Activated naive CD8-positive, alpha-beta T cell treated with anti-CD3 and anti-CD28 coated beads, Interleukin-2, amount 10 ng/mL, durations not matched to agents 7 days and 5 days (primary cell): ENCODE data around the gene LRRC8A. TPM values are rescaled to one million over a fixed set of nuclear protein-coding genes. Genes with fewer than 3 reads are reported as not detected.
A peak's percentile ranks its signal among the peaks of the same experiment; 100 is the strongest.
"Not testable (repeated sequence)": the region's sequence is repeated elsewhere in the genome, so short reads cannot be mapped to it uniquely, and the experiment has no call there.

ENCODE experiments used
- ATAC-seq: fragments of 150-1000 bp; cut with Tn5 transposase; one replicate; pipeline ENCODE4 v1.10.0; 2021; ENCODE audit warnings: low read depth, moderate library complexity
- POLR2A ChIA-PET: fragments of 350-600 bp; sonication (Branson Sonifier 250); formaldehyde crosslinking; loops from one replicate; lab custom pipeline; 2021; ENCODE audit warnings: antibody characterized with exemption; lab: Charles Lee
- DNase-seq: peaks from one replicate; pipeline ENCODE4 v3.0.0; 2021
- H3K27ac Mint-ChIP-seq: one replicate; pipeline ENCODE4 v1.8.0; 2022; ENCODE audit warnings: mild to moderate bottlenecking, mixed read lengths
- H3K27me3 Mint-ChIP-seq: one replicate; pipeline ENCODE4 v1.8.0; 2022; ENCODE audit warnings: mild to moderate bottlenecking, moderate library complexity, mixed read lengths
- H3K36me3 Mint-ChIP-seq: one replicate; pipeline ENCODE4 v1.8.0; 2021; ENCODE audit warnings: mild to moderate bottlenecking, mixed read lengths
- H3K4me1 Mint-ChIP-seq: one replicate; pipeline ENCODE4 v1.8.0; 2021; ENCODE audit warnings: mixed read lengths
- H3K4me3 Mint-ChIP-seq: one replicate; pipeline ENCODE4 v1.8.0; 2022; ENCODE audit warnings: mild to moderate bottlenecking, moderate library complexity, mixed read lengths
- H3K9me3 Mint-ChIP-seq: one replicate; pipeline ENCODE4 v1.8.0; 2021; ENCODE audit warnings: mixed read lengths
- total RNA-seq, 2 experiments: library from RNA; stranded (reverse); gene quantifications; one replicate each; pipeline ENCODE4 v1.2.3, GENCODE V29; 2021

The LRRC8A gene
- 10 to 100 TPM; 24.1 to 25.9 TPM for total RNA-seq

DNA sequence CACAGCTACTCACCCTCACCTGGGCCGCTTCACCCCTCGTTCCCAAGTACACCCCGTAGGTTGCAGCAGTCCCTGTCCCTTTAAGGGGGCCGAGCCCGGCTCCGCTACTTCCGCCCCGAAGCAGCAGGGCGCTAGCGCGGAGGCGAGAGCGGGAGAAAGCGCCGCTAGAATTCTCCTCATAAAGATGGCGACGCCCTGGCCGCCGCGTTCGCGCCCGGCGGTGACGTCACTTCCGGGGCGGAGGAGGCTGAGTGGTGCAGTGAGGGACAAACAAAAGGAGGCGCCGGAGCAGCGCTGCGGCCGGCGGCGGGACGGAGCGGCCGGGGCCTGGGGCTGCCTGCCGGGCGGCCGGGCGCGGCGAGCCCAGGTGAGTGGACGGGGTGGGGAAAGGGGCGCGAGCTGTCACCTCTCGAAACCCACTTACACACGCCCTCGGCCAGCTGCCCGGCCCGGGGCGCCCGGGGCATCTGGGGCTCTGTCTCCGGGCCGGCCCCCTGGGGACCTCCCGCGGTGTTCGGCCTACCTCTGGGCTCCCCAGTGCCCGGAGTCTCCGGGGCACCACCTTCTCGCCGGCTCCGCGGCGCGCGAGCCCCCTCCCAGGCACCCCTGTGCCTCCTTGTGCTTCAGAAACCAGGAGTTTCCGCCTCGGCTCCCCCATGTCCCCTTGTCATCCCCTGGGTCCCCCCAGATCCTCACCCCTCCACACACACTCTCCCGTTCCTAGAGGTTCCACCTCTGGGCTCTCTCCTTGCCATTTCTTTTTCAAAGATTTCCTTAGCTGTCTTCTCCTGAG lies at the start of gene LRRC8A, which contains the start of gene KYAT1:
Gene LRRC8A (plus strand): TSS at position 250 of the 793 bp plus-strand sequence. CDS start 25,032 bp downstream, outside the sequence.
Gene KYAT1 (minus strand): TSS at position 67 of the 793 bp plus-strand sequence. CDS start 36,545 bp downstream, outside the sequence.
- ATAC-seq: peak; percentile 95
- H3K4me3 Mint-ChIP-seq: peak within 1 kb of the TSS; percentile 99

DNA sequence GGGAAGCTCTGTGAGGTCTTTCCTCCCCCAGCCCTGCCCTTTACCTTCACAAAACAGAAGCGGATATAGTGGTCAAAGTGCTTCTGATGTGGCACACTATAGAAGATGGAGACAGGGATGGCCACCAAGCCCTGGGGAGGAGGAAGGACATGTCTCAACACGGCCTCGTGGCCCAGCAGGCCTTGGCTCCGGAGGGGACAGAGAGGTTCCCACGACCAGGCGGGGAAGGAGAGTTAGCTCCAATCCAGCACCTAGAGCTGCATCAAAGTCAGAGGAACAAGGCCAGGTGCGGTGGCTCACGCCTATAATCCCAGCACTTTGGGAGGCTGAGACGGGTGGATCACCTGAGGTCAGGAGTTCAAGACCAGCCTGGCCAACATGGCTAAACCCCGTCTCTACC lies 48.2 kb upstream of the LRRC8A start:
- H3K4me3 Mint-ChIP-seq: no peak overlapping the region
- DNase-seq (no peak), ATAC-seq (no peak)
- no peaks in the 10 kb centered on the region for H3K9me3 Mint-ChIP-seq
- peaks cover 12% of the 10 kb centered on the region for H3K4me1 Mint-ChIP-seq
- H3K27ac Mint-ChIP-seq: no peak overlapping the region
- H3K27me3 Mint-ChIP-seq: no peaks in the 10 kb centered on the region
- H3K36me3 Mint-ChIP-seq: peaks cover 5% of the 10 kb centered on the region
- POLR2A ChIA-PET: no interaction called here

More for the DNA sequence above, at the start of gene LRRC8A, which contains the start of gene KYAT1:
- Mint-ChIP-seq H3K27me3 (no peaks in the 10 kb centered on the region), H3K27ac (peak within 1 kb of the TSS; percentile 96), H3K36me3 (peaks cover 6% of the 10 kb centered on the region), H3K4me1 (peaks cover 36% of the 10 kb centered on the region), H3K9me3 (no peaks in the 10 kb centered on the region)
- DNase-seq: peak; percentile 99
- POLR2A ChIA-PET: interaction anchor here (0.6 to 4.1 kb wide), 10 partner anchors 16 to 426 kb away, joined by 3 to 34 read pairs (median 3); partner anchors contain the start of gene ODF2

DNA sequence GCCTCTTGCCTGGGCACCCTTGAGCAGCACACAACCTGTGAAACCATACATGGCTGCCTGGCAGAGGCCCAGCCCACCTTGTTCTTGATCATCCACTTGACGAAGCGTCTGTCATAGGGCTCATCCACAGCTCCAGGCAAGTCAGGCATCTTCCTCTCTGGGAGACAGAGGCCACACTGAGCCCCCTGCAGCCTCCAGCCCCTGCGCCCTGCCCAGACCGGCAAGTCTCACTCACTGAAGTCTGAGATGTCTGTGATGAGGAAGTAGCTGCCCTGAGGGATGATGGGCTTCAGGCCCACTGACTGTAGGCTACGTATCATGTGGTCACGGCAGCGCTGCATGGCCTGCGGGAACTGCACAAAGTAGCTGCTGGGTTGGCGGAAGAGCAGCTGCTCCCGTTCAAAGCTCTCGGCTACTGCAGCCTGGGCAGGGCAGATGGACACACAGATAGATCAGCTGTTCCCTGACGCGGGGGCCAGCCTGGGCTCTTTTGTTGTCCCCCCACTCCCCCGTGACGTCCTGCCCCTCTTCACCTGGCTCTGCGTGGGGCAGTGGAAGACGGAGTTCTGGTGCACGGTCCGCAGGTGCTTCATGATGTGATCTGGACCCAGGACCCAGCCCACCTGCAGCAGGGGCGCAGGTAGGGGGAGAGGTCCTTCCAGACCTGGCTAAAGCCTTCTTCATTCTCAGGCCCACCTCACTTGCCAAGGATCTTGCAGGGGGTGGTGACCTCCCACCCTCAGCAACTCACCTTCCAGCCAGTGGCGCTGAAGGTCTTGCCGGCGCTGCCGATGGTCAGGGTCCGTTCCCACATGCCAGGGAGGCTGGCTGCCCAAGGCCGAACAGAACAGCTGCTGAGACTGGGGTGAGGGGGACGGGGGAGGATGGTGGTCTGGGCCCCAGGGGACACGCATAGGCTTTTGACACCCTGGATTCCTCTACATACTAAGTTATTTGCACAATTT lies 46.4 kb upstream of the LRRC8A start:
- POLR2A ChIA-PET: interaction anchor here (0.6 to 0.9 kb wide), 2 partner anchors 17 to 62 kb away, joined by 3 to 4 read pairs; partner anchors contain the start of gene ENDOG
- H3K4me1 Mint-ChIP-seq: no peaks in the 10 kb centered on the region

DNA sequence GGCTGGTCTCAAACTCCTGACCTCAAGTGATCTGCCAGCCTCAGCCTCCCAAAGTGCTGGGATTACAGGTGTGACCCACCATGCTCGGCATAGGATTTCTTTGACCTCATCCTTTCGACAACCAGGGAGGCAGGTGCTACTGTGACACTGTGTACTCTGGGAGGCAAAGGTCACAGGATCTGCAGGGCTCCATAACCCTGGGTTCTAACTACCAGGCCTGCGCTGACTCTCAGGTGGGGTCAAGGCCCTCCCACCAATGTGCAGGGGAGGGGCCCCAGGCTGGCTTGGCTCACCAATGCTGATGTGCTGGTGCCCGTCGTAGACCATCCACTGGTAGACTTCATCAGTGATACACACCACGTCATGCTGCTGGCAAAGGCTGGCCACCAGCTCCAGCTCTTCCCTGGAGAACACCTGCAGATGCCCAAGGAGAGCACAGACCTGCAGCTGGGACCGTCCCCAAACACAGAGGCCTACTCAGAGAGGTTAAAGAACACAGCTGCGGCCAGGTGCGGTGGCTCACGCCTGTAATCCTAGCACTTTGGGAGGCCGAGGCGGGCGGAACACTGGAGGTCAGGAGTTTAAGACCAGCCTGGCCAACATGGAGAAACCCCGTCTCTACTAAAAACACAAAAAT lies 45.3 kb upstream of the LRRC8A start:
- Mint-ChIP-seq H3K36me3 (peaks cover 2% of the 10 kb centered on the region), H3K27me3 (no peaks in the 10 kb centered on the region), H3K4me3 (no peak overlapping the region), H3K27ac (no peak overlapping the region), H3K9me3 (no peaks in the 10 kb centered on the region), H3K4me1 (no peaks in the 10 kb centered on the region)
- DNase-seq (no peak), ATAC-seq (no peak)
- POLR2A ChIA-PET: interaction anchor here (0.6 kb wide), 1 partner anchor 63 kb away, joined by 4 read pairs; no protein-coding TSS in a partner anchor

More for the DNA sequence above, 46.4 kb upstream of the LRRC8A start:
- H3K27ac Mint-ChIP-seq: no peak overlapping the region
- no peaks in the 10 kb centered on the region for H3K9me3 Mint-ChIP-seq
- H3K36me3 Mint-ChIP-seq: peaks cover 2% of the 10 kb centered on the region
- no peak overlapping the region for H3K4me3 Mint-ChIP-seq
- no peaks in the 10 kb centered on the region for H3K27me3 Mint-ChIP-seq
- DNase-seq (no peak), ATAC-seq (no peak)

DNA sequence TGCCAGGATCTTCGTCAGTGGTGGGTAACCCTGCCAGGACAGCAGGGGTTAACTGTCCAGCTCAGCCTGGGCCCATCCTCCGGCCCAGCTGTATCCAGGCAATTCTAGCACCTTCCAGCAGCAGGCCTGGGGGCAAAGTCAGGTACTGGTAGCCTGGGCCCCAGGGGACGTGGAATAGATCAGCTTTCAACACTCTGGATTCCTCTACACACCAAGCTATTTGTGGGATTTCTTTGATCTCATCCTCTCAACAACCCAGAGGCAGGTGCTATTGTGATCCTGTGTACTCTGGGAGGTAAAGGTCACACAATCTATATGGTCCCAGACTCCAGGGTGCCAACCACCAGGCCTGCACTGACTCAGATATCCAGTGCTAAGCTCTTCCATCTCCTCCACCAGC lies 43.6 kb upstream of the LRRC8A start:
- Mint-ChIP-seq H3K9me3 (no peaks in the 10 kb centered on the region), H3K27me3 (no peaks in the 10 kb centered on the region), H3K4me1 (no peaks in the 10 kb centered on the region), H3K36me3 (peaks cover 5% of the 10 kb centered on the region), H3K27ac (no peak overlapping the region), H3K4me3 (no peak overlapping the region)
- POLR2A ChIA-PET: interaction anchor here (1.0 to 1.4 kb wide), 2 partner anchors 8 to 66 kb away, joined by 3 to 4 read pairs; partner anchors contain the start of gene SPOUT1
- no peak for DNase-seq
- ATAC-seq: no peak

DNA sequence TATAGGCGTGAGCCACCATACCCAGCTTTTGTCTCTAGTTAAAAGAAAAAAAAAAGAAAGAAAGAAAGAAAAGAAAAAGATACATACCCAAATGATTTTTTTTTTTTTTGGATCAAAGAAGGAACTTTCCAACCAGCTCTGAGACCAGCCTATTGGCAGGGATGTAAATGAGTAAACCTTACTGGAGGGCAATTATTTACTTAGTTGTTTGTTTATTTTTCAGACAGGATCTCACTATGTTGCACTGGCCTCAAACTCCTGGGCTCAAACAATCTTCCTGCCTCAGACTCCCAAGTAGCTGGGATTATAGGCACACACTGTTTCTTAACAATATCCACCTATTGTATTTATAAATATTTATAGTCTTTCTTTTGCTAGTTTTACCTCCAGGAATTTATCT lies 41.4 kb upstream of the LRRC8A start:
- no peaks in the 10 kb centered on the region for H3K4me1 Mint-ChIP-seq
- POLR2A ChIA-PET: no interaction called here
- no peak overlapping the region for H3K4me3 Mint-ChIP-seq
- no peak overlapping the region for H3K27ac Mint-ChIP-seq
- ATAC-seq (no peak), DNase-seq (no peak)
- peaks cover 5% of the 10 kb centered on the region for H3K36me3 Mint-ChIP-seq
- no peaks in the 10 kb centered on the region for H3K27me3 Mint-ChIP-seq
- H3K9me3 Mint-ChIP-seq: no peaks in the 10 kb centered on the region

DNA sequence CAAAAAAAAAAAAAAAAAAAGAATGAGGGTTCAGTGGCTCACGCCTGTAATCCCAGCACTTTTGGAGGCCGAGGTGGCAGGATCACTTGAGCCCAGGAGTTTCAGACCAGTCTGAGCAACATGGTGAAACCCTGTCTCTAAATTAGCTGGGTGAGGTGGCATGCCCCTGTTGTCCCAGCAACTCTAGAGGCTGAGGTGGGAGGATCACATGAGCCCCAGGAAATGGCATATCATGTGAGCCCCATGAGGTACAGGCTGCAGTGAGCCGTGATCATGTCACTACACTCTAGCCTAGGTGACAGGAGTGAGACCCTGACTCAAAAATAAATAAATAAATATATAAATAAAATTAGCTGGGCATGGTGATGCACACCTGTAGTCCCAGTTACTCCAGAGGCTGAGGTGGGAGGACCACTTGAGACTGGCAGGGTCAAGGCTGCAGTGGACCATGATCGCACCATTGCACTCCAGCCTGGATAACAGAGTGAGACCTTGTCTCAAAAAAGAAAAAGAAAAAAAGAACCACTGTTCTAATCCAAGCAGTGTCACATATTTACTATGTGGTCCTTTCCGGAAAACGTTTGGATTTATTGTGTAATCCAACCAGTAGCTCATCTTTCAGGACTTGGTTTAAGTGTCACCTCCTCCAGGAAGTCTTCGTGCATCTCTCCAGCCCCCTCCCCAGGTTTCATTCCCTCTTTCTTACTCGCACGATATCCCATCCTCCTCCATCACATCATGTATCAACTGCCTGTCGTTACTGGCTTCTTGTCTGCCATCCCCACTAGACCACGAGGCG lies 40.0 kb upstream of the LRRC8A start:
- POLR2A ChIA-PET: interaction anchor here (1.1 kb wide), 1 partner anchor 12 kb away, joined by 4 read pairs; the partner anchor contains the start of gene SPOUT1
- peaks cover 5% of the 10 kb centered on the region for H3K36me3 Mint-ChIP-seq
- H3K27me3 Mint-ChIP-seq: no peaks in the 10 kb centered on the region
- DNase-seq: no peak
- H3K4me3 Mint-ChIP-seq: no peak overlapping the region
- no peaks in the 10 kb centered on the region for H3K4me1 Mint-ChIP-seq
- no peak for ATAC-seq
- H3K27ac Mint-ChIP-seq: no peak overlapping the region
- no peaks in the 10 kb centered on the region for H3K9me3 Mint-ChIP-seq

DNA sequence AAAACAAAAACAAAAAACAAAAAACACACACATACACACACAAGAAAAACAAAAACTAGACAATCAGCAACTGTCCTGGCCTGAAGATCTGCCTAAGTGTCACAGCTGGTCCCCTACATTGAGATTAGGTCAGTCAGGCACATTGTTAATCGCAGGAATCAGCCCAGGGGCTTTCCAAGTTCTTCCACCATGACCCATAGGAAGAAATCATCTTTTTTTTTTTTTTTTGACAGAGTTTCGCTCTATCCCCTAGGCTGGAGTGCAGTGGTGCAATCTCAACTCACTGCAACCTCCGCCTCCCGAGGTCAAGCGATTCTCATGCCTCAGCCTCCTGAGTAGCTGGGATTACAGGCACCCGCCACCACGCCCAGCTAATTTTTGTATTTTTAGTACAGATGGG lies 38.8 kb upstream of the LRRC8A start:
- H3K4me1 Mint-ChIP-seq, POLR2A ChIA-PET, H3K27ac Mint-ChIP-seq, H3K9me3 Mint-ChIP-seq, H3K36me3 Mint-ChIP-seq, DNase-seq, ATAC-seq, H3K27me3 Mint-ChIP-seq, H3K4me3 Mint-ChIP-seq: not testable (repeated sequence)

DNA sequence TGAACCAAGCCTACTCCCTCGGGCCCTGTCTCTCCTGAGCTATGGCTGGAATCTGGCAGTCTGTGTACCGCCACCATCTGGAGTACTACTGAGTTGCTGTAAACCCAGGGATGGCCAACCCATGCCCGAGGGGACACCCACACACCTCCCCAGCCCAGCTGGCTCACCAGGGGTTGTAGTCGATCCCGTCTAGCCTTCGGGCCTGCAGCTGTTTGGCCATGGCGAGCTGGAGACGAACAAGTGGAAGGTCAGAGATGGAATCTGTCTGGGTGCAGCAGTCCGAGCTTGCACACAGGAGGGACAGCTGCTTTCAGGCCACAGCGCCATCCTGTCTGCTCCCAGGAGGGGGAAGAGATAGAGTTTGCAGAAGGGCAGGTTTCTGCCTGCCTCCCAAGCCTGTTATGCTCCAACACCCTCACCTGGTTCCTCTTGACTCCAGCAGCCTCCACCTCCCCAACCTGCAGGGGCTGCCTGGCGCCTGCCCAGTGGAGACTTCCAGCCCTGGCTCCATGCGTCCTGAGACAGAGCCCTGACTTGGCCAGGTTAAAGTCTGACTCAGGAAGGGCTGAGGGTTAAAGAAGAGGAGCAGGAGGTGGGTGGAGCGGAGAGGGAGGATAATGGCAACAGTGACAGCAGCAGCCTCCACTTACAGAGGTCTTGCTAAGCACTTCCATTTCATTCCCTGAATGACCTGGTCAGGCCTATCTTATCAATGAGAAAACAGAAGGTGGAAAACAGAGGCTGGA lies 36.6 kb upstream of the LRRC8A start:
- peaks cover 8% of the 10 kb centered on the region for H3K36me3 Mint-ChIP-seq
- ATAC-seq: no peak
- H3K27ac Mint-ChIP-seq: no peak overlapping the region
- peaks cover 3% of the 10 kb centered on the region for H3K9me3 Mint-ChIP-seq
- DNase-seq: no peak
- H3K27me3 Mint-ChIP-seq: no peaks in the 10 kb centered on the region
- H3K4me1 Mint-ChIP-seq: no peaks in the 10 kb centered on the region
- H3K4me3 Mint-ChIP-seq: no peak overlapping the region
- POLR2A ChIA-PET: interaction anchor here (1.0 kb wide), 1 partner anchor 15 kb away, joined by 3 read pairs; the partner anchor contains the start of gene SPOUT1

DNA sequence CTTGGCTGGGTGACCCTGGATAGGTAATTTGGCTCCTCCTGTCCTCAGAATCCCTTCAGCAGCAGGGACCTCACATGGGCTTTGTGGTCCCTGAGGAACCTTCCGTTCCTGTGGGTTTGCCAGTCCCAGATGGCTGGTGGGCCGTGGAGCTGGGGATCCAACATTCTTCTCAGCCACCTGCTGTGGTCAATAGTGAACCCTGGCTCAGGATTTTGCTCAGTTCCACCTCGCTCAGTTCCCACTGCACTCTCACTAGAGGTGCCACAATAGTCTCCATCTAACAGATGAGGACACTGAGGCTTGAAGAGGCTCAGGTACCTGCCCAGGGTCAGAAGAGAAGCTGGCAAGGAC lies 35.3 kb upstream of the LRRC8A start:
- Mint-ChIP-seq H3K36me3 (peaks cover 19% of the 10 kb centered on the region), H3K4me3 (no peak overlapping the region), H3K27me3 (no peaks in the 10 kb centered on the region), H3K27ac (no peak overlapping the region), H3K9me3 (peaks cover 11% of the 10 kb centered on the region), H3K4me1 (no peaks in the 10 kb centered on the region)
- ATAC-seq: no peak
- POLR2A ChIA-PET: no interaction called here
- DNase-seq: no peak

DNA sequence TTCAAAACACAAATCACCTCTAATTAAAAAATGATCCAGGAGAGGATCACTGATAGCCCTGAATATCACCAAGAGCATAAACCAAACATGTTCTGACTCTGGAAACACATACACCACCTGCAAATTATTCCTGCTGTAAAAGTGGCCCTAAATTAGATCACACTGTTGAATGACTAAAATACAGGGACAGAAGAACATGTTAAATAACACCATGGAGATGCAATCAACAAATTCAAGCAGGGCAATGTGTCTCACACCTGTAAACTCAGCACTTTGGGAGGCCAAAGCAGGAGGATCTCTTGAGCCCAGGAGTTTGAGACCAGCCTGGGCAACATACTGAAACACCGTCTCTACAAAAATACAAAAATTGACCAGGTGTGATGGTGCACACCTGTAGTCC lies 34.1 kb upstream of the LRRC8A start:
- DNase-seq: no peak
- no peak overlapping the region for H3K4me3 Mint-ChIP-seq
- H3K4me1 Mint-ChIP-seq: no peaks in the 10 kb centered on the region
- POLR2A ChIA-PET: interaction anchor here (0.7 kb wide), 1 partner anchor 148 kb away, joined by 8 read pairs; no protein-coding TSS in a partner anchor
- peaks cover 16% of the 10 kb centered on the region for H3K36me3 Mint-ChIP-seq
- peaks cover 11% of the 10 kb centered on the region for H3K9me3 Mint-ChIP-seq
- H3K27me3 Mint-ChIP-seq: no peaks in the 10 kb centered on the region
- no peak for ATAC-seq
- H3K27ac Mint-ChIP-seq: no peak overlapping the region
